ENCODE measurements around the gene FLYWCH2. TPM values are rescaled to one million over a fixed set of nuclear protein-coding genes. Genes with fewer than 3 reads are reported as not detected.
A peak's percentile ranks its signal among the peaks of the same experiment; 100 is the strongest.

The FLYWCH2 gene
- total RNA-seq, 1 donor, result 38.7 TPM

DNA sequence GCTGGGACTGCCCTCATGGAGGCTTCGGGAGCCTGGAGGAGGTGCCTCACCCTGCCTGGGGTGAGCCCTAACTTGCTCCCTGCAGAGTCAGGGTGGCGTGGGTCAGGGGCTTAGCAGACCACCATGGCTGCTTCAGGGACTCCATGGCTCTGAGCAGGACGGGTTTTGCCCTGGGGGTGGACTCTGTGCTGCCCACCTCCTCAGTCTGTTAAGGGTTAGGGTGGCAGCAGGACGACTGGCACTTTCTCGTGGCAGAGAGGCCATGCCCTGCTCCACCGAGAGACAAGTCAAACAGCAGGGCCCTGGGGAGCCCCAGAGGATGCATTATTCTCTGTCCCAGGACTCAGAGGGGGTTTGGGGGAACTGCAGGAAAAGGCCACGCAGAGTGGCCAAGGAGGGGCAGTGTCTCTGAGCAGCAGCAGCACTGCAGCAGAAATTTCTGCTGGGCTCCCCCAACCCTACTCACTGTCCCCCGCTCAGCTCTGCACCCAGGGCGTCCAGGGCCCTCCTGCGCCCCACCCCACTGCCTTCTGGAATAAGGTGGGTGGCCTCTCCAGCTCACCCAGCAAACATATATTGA is 23.2 kb upstream of the FLYWCH2 start:
- TF ChIP-seq, protein P1, sequence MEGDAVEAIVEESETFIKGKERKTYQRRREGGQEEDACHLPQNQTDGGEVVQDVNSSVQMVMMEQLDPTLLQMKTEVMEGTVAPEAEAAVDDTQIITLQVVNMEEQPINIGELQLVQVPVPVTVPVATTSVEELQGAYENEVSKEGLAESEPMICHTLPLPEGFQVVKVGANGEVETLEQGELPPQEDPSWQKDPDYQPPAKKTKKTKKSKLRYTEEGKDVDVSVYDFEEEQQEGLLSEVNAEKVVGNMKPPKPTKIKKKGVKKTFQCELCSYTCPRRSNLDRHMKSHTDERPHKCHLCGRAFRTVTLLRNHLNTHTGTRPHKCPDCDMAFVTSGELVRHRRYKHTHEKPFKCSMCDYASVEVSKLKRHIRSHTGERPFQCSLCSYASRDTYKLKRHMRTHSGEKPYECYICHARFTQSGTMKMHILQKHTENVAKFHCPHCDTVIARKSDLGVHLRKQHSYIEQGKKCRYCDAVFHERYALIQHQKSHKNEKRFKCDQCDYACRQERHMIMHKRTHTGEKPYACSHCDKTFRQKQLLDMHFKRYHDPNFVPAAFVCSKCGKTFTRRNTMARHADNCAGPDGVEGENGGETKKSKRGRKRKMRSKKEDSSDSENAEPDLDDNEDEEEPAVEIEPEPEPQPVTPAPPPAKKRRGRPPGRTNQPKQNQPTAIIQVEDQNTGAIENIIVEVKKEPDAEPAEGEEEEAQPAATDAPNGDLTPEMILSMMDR (IDR thresholded peaks at IDR 0.05; ENCODE audit: extremely low read depth, low read depth, low read length), result no peak

DNA sequence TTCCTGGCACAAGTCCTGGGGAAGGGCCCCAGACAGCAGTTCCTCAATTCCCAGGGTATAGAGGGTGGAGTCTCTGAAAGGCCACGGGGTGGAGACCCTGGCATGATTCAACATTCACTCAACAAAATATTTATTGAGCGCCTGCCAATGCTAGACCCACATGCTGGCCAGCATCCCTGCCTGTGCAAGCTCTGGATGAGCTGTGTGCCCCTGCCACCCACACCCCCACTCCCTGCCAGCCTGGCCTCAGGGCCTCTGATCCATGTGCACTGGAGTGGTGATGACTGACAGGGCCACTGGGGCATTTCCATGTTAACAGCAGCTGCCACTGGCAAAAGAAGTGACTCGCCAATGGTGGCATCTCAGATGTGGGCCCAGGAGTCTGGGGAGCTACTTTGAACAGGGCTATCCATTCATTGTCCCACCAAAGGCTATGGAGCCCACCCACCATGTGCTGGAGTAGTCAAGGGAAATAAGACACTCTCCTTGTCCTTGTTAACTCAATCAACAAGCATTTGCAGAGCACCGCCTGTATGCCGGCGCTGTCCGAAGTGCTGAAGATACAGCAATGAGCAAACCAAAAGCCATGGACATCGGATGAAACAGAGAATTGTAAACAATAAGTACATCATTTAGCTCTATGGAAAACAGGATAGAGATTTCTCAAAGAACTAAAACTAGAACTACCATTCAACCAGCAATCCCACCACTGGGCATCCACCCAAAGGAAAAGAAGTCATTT is 22.0 kb upstream of the FLYWCH2 start:
- Histone ChIP-seq H3K27me3 (ENCODE audit: insufficient read depth, low read length) (peaks cover 13% of the 10 kb centered on the region), H3K4me2 (ENCODE audit: insufficient read depth, low read length) (no peak overlapping the region), H3K27ac (ENCODE audit: low read depth, low read length) (no peak overlapping the region), H3K79me2 (ENCODE audit: insufficient read depth, low read length) (no peaks in the 10 kb centered on the region), H3K36me3 (ENCODE audit: insufficient read depth, low read length) (no peaks in the 10 kb centered on the region), H3K4me1 (ENCODE audit: insufficient read depth, low read length) (peaks cover 4% of the 10 kb centered on the region), H2AFZ (ENCODE audit: low read length) (no peak overlapping the region), H3K9me3 (ENCODE audit: low read depth, low read length) (peaks cover 8% of the 10 kb centered on the region), H3K4me3 (ENCODE audit: insufficient read depth, low read length) (no peak overlapping the region), H4K20me1 (ENCODE audit: insufficient read depth, low read length) (no peaks in the 10 kb centered on the region)
- DNase-seq (ENCODE audit: insufficient read length, low spot score, missing footprints), result peak; percentile 62
- TF ChIP-seq, protein P1 (IDR thresholded peaks at IDR 0.05; ENCODE audit: extremely low read depth, low read depth, low read length), result no peak

More for the DNA sequence above, 23.2 kb upstream of the FLYWCH2 start:
- Histone ChIP-seq H2AFZ (ENCODE audit: low read length) (no peak overlapping the region), H3K79me2 (ENCODE audit: insufficient read depth, low read length) (no peaks in the 10 kb centered on the region), H3K4me2 (ENCODE audit: insufficient read depth, low read length) (no peak overlapping the region), H3K27me3 (ENCODE audit: insufficient read depth, low read length) (peaks cover 13% of the 10 kb centered on the region), H3K27ac (ENCODE audit: low read depth, low read length) (no peak overlapping the region), H3K9me3 (ENCODE audit: low read depth, low read length) (peaks cover 8% of the 10 kb centered on the region), H3K36me3 (ENCODE audit: insufficient read depth, low read length) (no peaks in the 10 kb centered on the region), H3K4me3 (ENCODE audit: insufficient read depth, low read length) (no peak overlapping the region), H4K20me1 (ENCODE audit: insufficient read depth, low read length) (no peaks in the 10 kb centered on the region), H3K4me1 (ENCODE audit: insufficient read depth, low read length) (peaks cover 4% of the 10 kb centered on the region)
- peak; percentile 57 for DNase-seq (ENCODE audit: insufficient read length, low spot score, missing footprints)

DNA sequence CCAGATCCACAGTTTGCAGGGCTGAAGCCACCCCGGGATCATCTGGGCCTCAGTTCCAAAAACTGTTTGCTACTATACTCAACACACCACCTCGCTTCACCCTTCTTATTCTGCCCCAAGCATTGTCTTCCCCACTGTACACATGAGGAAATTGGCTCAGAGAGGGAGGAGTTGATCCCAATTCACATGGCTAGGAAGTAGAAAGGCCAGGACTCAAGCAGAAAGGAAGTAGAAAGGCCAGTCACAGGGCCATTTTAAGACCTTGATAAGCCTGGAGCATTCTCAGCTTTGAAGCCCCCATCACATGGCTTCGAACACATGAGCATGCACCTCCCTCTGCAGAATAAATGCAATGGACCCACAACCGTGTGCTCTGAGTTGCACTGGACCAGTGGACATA is 17.4 kb upstream of the FLYWCH2 start:
- Histone ChIP-seq H3K4me3 (ENCODE audit: insufficient read depth, low read length) (no peak overlapping the region), H3K9me3 (ENCODE audit: low read depth, low read length) (peaks cover 8% of the 10 kb centered on the region), H3K79me2 (ENCODE audit: insufficient read depth, low read length) (no peaks in the 10 kb centered on the region), H3K4me2 (ENCODE audit: insufficient read depth, low read length) (no peak overlapping the region), H2AFZ (ENCODE audit: low read length) (no peak overlapping the region), H3K4me1 (ENCODE audit: insufficient read depth, low read length) (peaks cover 6% of the 10 kb centered on the region), H3K27me3 (ENCODE audit: insufficient read depth, low read length) (no peaks in the 10 kb centered on the region), H4K20me1 (ENCODE audit: insufficient read depth, low read length) (no peaks in the 10 kb centered on the region), H3K27ac (ENCODE audit: low read depth, low read length) (no peak overlapping the region), H3K36me3 (ENCODE audit: insufficient read depth, low read length) (no peaks in the 10 kb centered on the region)
- DNase-seq (ENCODE audit: insufficient read length, low spot score, missing footprints), result no peak
- TF ChIP-seq, protein P1 (IDR thresholded peaks at IDR 0.05; ENCODE audit: extremely low read depth, low read depth, low read length), result no peak

DNA sequence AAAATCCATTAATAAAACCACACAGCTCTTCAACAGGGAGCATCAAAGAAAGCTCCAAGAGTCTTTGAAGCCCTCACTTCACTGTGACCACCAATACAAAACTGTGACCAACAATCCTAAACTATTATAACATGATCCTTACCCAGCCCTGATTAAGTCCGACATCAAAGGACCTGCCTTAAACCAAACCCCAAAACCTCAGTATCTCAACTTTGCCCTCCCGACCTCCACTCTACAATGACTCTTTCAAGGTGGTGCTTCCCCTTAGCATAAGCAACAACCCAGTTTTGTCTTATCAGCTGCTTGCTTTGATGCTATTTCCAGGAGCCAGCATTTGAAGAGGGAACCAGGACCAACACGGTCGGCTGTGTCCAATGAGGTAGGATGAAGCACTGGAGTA is 16.6 kb upstream of the FLYWCH2 start:
- DNase-seq (ENCODE audit: insufficient read length, low spot score, missing footprints), result no peak
- TF ChIP-seq, protein P1 (IDR thresholded peaks at IDR 0.05; ENCODE audit: extremely low read depth, low read depth, low read length), result no peak
- no peaks in the 10 kb centered on the region for H4K20me1 ChIP-seq (ENCODE audit: insufficient read depth, low read length)
- no peaks in the 10 kb centered on the region for H3K36me3 ChIP-seq (ENCODE audit: insufficient read depth, low read length)
- H3K4me2 ChIP-seq (ENCODE audit: insufficient read depth, low read length), result no peak overlapping the region
- H3K27ac ChIP-seq (ENCODE audit: low read depth, low read length), result no peak overlapping the region
- H2AFZ ChIP-seq (ENCODE audit: low read length), result no peak overlapping the region
- no peaks in the 10 kb centered on the region for H3K79me2 ChIP-seq (ENCODE audit: insufficient read depth, low read length)
- peaks cover under 1% of the 10 kb centered on the region for H3K9me3 ChIP-seq (ENCODE audit: low read depth, low read length)
- peaks cover 6% of the 10 kb centered on the region for H3K4me1 ChIP-seq (ENCODE audit: insufficient read depth, low read length)
- no peak overlapping the region for H3K4me3 ChIP-seq (ENCODE audit: insufficient read depth, low read length)
- no peaks in the 10 kb centered on the region for H3K27me3 ChIP-seq (ENCODE audit: insufficient read depth, low read length)

All from osteoblast (primary cell).